NCI-H1417 treated with DMSO at 0.1 percent for 48 hours (cell line): ENCODE data around the gene SEC22C.

Experiments used
- DNase-seq: peaks from one replicate; lab custom pipeline; 2025; lab: John Stamatoyannopoulos, UW

Gene SEC22C

GRCh38 chr3:42535981-42536784 is 45.6 kb downstream of the SEC22C start:
- DNase-seq: no peak

- DNase-seq: no peak
Measured at GRCh38 chr3:42533161-42533897, 48.4 kb downstream of the SEC22C start.

GRCh38 chr3:42532229-42532628 is 49.5 kb downstream of the SEC22C start:
- DNase-seq: no peak

GRCh38 chr3:42531470-42531869 is 50.3 kb downstream of the SEC22C start:
- DNase-seq: no peak

- no peak for DNase-seq
Measured at GRCh38 chr3:42530073-42530472, 51.7 kb downstream of the SEC22C start.

- DNase-seq: no peak
Measured at GRCh38 chr3:42529468-42529867, 52.3 kb downstream of the SEC22C start.

GRCh38 chr3:42527368-42527917 is 54.3 kb downstream of the SEC22C start:
- no peak for DNase-seq

- no peak for DNase-seq
Measured at GRCh38 chr3:42526616-42527367, 55.0 kb downstream of the SEC22C start.

- no peak for DNase-seq
Measured at GRCh38 chr3:42525736-42526345, 55.9 kb downstream of the SEC22C start.

GRCh38 chr3:42525212-42525611 is 56.6 kb downstream of the SEC22C start:
- DNase-seq: no peak

GRCh38 chr3:42524751-42525150 is 57.0 kb downstream of the SEC22C start:
- DNase-seq: no peak

- no peak for DNase-seq
Measured at GRCh38 chr3:42520906-42521305, 60.9 kb downstream of the SEC22C start.

GRCh38 chr3:42520336-42520735 is 61.4 kb downstream of the SEC22C start:
- DNase-seq: no peak

GRCh38 chr3:42519568-42519962 is 62.2 kb downstream of the SEC22C start:
- DNase-seq: no peak

- no peak for DNase-seq
Measured at GRCh38 chr3:42518800-42519567, 62.8 kb downstream of the SEC22C start.

- DNase-seq: no peak
Measured at GRCh38 chr3:42517117-42517516, 64.7 kb downstream of the SEC22C start.

- DNase-seq: no peak
Measured at GRCh38 chr3:42516443-42516842, 65.3 kb downstream of the SEC22C start.

- DNase-seq: no peak
Measured at GRCh38 chr3:42515976-42516375, 65.8 kb downstream of the SEC22C start.

GRCh38 chr3:42515391-42515916 is 66.3 kb downstream of the SEC22C start:
- no peak for DNase-seq

GRCh38 chr3:42514876-42515275 is 66.9 kb downstream of the SEC22C start:
- DNase-seq: no peak

- DNase-seq: no peak
Measured at GRCh38 chr3:42513521-42513920, 68.2 kb downstream of the SEC22C start.
